Esophagus mucosa (tissue), 1 donor: ENCODE data around the gene SF3A2. TPM values are rescaled to one million over a fixed set of nuclear protein-coding genes. Genes with fewer than 3 reads are reported as not detected.

Source experiments
- ATAC-seq: fragments of 200-7000 bp; cut with Tn5 transposase; one replicate; pipeline ENCODE4 v1.9.1; 2020
- total RNA-seq: library from RNA; stranded (reverse); gene quantifications from one replicate; pipeline ENCODE4 v1.2.4, GENCODE V29; 2023
- donor health status: DM: yes; HTN: yes; CAD: no.

SF3A2 gene
- total RNA-seq, 1 donor from 2014 or later, result 45.4 TPM

- no peak for ATAC-seq
These were observed 6.2 kb downstream of the SF3A2 start for GRCh38 chr19:2242816-2243215.

DNA sequence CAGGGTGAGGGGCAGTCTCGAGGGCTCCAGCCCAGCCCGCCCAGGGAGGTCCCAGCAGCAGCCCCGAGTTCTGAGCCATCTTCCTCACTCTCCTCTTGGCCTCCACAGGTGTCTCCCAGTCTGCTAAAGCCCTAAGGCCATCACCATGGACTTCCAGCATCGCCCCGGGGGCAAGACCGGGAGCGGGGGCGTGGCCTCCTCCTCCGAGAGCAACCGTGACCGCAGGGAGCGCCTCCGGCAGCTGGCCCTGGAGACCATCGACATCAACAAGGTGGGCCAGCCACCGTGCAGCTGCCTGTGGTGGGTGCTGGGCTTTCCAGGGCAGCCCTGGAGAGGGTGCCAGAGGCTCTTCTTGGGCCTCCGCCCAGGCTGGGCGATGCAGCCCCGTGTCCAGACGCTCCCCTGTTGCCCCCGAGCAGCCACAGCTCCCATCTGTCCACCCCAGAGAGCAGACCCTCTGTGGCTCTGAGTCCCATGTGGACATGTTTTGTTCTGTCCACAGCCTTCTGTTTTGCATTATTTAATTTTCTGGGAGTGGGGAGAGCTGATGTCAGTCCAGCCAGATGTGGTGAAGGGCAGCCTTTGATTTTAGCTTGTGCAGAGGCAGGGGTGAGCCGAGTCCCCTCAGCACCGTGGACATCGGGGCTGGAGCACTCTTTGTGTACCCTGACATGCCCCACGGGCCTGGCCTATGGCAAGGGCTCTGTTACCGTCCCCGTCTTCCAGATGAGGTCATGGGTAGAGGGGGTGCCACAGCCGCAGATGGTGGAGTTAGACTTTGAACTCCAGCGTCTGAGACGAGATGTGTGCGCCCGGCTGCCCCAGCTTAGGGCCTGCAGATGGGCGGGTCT lies 6.9 kb downstream of the SF3A2 start:
- no peak for ATAC-seq

DNA sequence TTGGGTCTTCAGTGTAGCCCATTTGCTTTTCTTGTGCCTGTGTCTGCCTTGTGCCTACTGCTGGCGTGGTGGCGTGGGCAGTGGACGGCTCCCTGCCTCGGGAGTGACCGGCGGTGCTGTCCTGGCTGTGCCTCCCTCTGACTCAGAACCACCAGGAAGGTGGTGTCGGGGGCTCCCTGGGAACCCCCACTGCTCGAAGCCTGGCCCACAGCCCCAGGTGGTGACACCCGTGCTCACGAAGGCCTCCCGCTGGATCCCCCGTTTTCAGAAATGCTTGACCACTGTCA lies 7.4 kb downstream of the SF3A2 start:
- ATAC-seq, result no peak

DNA sequence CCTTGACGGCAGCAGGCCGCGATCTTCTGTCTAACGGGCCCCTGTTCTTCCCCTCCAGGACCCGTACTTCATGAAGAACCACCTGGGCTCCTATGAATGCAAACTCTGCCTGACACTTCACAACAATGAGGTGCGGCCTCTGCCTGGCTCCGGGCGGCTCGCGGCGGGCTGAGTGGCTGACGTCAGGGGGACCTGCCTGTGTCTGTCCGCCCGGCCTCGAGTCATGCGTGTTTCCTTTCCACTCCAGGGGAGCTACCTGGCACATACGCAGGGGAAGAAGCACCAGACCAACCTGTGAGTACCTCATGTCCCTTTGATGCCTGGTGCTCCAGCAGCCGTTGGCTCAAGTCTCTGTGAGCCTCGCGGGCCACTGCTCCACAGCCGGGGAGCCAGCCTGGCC lies 7.9 kb downstream of the SF3A2 start:
- no peak for ATAC-seq

DNA sequence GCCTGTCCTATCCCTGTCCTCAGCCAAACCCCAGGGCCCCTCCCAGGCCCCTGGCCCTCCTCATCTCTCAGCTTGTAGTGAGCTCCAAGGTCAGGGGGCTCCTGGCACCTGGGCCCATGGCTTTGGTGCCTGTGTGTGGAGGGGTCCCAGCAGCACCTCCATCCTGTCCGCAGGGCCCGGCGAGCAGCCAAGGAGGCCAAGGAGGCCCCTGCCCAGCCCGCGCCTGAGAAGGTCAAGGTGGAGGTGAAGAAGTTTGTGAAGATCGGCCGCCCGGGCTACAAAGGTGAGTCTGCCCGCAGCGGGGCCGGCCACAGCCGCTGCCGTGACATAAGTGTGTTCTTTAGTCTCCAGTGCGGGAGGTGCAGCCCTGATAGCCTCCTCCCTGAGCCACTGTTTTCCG lies 8.6 kb downstream of the SF3A2 start:
- ATAC-seq, result no peak

GRCh38 chr19:2246014-2246620 lies 9.5 kb downstream of the SF3A2 start:
- no peak for ATAC-seq

GRCh38 chr19:2246801-2247361 lies 10.3 kb downstream of the SF3A2 start:
- no peak for ATAC-seq

GRCh38 chr19:2247433-2248101 lies 10.9 kb downstream of the SF3A2 start:
- ATAC-seq, result no peak

- ATAC-seq, result no peak
These were observed 11.7 kb downstream of the SF3A2 start for GRCh38 chr19:2248136-2249009.

DNA sequence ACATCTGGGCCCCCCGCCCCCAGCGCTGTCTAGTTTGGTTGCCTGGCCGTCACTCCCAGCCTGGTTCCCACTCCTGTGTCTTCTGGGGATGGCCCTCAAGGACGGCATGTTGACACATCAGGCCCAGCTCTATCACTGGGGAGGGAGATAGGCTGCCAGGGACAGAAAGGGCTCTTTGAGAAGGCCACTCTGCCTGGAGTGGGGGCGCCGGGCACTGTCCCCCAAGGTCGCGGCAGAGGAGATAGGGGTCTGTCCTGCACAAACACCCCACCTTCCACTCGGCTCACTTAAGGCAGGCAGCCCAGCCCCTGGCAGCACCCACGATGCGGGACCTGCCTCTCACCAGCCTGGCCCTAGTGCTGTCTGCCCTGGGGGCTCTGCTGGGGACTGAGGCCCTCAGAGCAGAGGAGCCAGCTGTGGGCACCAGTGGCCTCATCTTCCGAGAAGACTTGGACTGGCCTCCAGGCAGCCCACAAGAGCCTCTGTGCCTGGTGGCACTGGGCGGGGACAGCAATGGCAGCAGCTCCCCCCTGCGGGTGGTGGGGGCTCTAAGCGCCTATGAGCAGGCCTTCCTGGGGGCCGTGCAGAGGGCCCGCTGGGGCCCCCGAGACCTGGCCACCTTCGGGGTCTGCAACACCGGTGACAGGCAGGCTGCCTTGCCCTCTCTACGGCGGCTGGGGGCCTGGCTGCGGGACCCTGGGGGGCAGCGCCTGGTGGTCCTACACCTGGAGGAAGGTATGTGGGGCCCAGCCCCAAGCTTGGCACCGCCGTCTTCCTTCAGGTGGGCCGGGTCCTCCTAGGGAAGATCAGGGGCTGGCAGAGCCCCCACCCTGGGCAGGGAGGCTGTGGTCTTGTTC lies 12.6 kb downstream of the SF3A2 start, which contains the start of gene AMH:
Gene AMH, plus strand, starts transcription at position 314 of the 857 bp plus-strand sequence. Its CDS starts 10 bp downstream, at position 324.
- peak; percentile 1 for ATAC-seq

- ATAC-seq, result peak; percentile 6
These were observed 13.5 kb downstream of the SF3A2 start for GRCh38 chr19:2249880-2250765.

- no peak for ATAC-seq
These were observed 14.1 kb downstream of the SF3A2 start for GRCh38 chr19:2250766-2251105.

DNA sequence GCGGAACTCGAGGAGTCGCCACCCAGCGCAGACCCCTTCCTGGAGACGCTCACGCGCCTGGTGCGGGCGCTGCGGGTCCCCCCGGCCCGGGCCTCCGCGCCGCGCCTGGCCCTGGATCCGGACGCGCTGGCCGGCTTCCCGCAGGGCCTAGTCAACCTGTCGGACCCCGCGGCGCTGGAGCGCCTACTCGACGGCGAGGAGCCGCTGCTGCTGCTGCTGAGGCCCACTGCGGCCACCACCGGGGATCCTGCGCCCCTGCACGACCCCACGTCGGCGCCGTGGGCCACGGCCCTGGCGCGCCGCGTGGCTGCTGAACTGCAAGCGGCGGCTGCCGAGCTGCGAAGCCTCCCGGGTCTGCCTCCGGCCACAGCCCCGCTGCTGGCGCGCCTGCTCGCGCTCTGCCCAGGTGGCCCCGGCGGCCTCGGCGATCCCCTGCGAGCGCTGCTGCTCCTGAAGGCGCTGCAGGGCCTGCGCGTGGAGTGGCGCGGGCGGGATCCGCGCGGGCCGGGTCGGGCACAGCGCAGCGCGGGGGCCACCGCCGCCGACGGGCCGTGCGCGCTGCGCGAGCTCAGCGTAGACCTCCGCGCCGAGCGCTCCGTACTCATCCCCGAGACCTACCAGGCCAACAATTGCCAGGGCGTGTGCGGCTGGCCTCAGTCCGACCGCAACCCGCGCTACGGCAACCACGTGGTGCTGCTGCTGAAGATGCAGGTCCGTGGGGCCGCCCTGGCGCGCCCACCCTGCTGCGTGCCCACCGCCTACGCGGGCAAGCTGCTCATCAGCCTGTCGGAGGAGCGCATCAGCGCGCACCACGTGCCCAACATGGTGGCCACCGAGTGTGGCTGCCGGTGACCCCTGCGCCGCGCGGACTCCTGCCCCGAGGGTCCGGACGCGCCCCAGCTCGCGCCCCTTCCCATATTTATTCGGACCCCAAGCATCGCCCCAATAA lies 14.8 kb downstream of the SF3A2 start:
- ATAC-seq, result no peak

DNA sequence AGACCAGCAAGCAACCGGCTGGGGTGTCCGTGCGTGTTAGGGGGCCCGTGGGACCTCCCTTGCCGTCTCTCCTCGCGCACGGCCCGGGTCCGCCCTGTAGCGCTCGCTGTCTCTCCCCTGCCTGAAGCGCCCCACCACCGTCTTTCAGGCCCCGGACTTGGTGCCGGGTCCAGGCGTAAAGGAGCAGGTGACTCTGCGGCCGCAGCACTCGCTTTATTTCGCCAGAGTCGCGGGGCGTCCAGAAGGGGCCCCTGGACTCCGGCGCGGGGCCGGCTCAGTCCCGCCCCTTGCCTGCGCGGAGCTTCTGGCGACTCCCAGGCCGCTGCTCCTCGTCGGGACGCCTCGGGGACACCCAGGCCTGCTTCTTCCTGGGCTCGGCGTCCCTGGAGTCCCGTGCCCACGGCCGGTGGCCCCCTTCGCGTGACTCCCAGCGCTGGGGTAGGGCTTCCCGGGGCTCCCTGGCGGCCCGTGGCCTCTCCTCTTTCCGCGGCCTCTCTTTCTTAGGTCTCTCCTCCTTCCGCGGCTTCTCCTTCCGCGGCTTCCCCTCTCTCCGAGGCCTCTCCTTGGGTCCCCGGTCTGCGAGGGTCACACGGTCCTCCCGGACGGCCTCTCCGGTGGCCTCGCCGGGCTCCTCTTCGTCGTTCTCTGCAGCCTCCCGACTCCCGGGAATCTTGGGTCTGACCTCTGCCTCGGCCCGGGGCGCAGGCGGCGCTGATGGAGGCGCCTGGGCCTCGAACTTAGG lies 15.6 kb downstream of the SF3A2 start:
- ATAC-seq, result no peak

DNA sequence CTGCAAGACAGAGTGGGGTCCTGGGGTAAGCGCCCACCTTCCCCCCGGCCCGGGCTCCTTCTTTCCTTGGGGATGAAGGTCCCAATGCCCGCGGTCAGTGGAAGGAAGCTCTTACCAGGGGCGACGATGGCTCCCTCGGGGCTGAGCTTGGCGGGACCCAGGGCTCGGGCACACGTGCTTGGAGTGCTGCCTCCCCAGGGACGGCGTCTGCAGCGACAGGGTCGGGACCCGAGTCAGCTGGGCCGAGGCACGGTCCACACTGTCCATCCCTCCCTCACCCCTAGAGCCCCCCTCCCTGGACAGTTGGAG lies 16.1 kb downstream of the SF3A2 start:
- no peak for ATAC-seq

DNA sequence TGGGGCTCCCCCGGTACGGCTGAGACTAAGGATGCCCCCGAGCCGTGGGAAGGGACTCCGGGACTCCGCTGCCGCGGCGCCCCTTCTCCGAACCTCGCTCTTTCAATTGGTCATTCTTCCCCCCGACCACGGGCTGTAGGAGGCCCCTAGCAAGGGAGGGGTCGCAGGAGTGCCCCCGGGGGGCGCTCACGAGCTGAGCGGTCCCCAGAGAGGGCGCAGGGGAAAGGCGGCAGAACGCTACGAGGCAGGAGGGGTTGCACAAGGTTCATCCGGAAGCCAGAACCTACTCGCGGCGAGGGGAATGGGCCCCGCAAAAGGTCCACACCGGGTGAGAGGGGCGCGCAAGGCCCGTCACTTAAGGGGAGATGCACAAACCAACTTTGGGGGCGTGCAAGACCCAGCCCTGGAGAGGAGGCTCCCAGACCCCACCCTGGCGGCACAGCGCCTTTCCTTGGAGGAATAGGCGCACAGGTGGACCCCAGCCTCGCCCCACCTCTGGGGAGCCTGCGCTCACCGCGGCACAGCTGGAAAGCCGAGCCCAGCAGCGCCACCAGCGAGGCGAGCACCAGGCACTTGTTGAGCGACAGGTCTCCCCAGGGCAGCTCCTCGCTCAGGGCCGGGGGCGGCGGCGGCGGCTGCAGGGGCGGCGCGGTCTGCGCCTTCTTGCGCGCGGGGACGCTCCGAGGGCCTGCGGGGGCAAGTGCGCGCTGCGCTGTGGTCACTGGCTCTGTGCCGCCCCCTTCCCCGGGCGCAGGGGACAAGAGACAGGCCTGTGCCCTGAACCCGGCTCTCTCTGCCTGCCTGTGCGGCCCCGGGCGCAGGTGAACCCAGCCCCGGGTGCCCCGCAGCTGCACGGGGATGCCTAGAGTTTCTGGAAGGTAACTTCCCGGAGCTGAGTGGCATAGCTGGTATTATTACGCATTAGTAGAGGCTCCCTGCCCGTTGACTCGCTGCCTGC lies 16.8 kb downstream of the SF3A2 start:
- no peak for ATAC-seq

- ATAC-seq, result no peak
These were observed 17.6 kb downstream of the SF3A2 start for GRCh38 chr19:2254064-2254872.
